SH-SY5Y (cell line): ENCODE measurements around the gene EFR3B.

Experiments
- GATA2 ChIP-seq: IDR thresholded peaks from 2 replicates; pipeline ENCODE4 v1.6.1; 2011; ENCODE audit warnings: mild to moderate bottlenecking, low read depth, low read length
- GATA3 ChIP-seq: IDR thresholded peaks from 2 replicates; pipeline ENCODE4 v1.6.1; 2011; ENCODE audit warnings: low read depth, mild to moderate bottlenecking, low read length, moderate library complexity

GRCh38 chr2:25132299-25132635, 90.4 kb downstream of the EFR3B start:
- TF ChIP-seq GATA2 (no peak), GATA3 (no peak)
